GM06990 (cell line): Measurements from ENCODE around the gene RPL34.

Experiments used
- DNase-seq: peaks from one replicate; pipeline ENCODE4 v3.0.0-alpha.2; 2011; ENCODE audit not compliant: insufficient read length; ENCODE audit errors: extremely low read depth
- H3K27me3 ChIP-seq: replicated peaks from 2 replicates; pipeline ENCODE4 v1.6.0; 2011; ENCODE audit warnings: low read length; ENCODE audit not compliant: control insufficient read depth, insufficient read depth
- H3K36me3 ChIP-seq: 2 replicates; pipeline ENCODE4 v1.5.1; 2011; ENCODE audit warnings: low read length; ENCODE audit not compliant: control insufficient read depth, insufficient read depth
- H3K4me3 ChIP-seq: replicated peaks from 2 replicates; pipeline ENCODE4 v1.5.1; 2011; ENCODE audit warnings: low read depth, mild to moderate bottlenecking, control low read depth, low read length
- CTCF ChIP-seq: IDR thresholded peaks from 2 replicates; pipeline ENCODE4 v1.5.1; 2011; ENCODE audit warnings: low read length, control low read depth, mild to moderate bottlenecking, inconsistent platforms; ENCODE audit not compliant: insufficient read depth, poor library complexity, severe bottlenecking

Gene RPL34

GRCh38 chr4:108612365-108612764, 8.0 kb upstream of the RPL34 start:
- no peak for DNase-seq
- no peaks in the 10 kb centered on the region for H3K36me3 ChIP-seq
- no peak for TF ChIP-seq CTCF
- no peaks in the 10 kb centered on the region for H3K27me3 ChIP-seq
- H3K4me3 ChIP-seq: no peak overlapping the region

GRCh38 chr4:108619372-108620100, 840 bp upstream of the RPL34 start:
- TF ChIP-seq CTCF: no peak
- no peak for DNase-seq
- Histone ChIP-seq H3K27me3 (no peaks in the 10 kb centered on the region), H3K36me3 (peaks cover 7% of the 10 kb centered on the region), H3K4me3 (peak overlapping the region; percentile 53)

- Histone ChIP-seq H3K4me3 (peak overlapping the region; percentile 99), H3K36me3 (peaks cover 13% of the 10 kb centered on the region), H3K27me3 (no peaks in the 10 kb centered on the region)
- DNase-seq: no peak
- no peak for TF ChIP-seq CTCF
These were observed 843 bp downstream of the RPL34 start for GRCh38 chr4:108620933-108621905.

- H3K36me3 ChIP-seq: peaks cover 19% of the 10 kb centered on the region
- no peak for DNase-seq
- no peaks in the 10 kb centered on the region for H3K27me3 ChIP-seq
- peak overlapping the region; percentile 99 for H3K4me3 ChIP-seq
- TF ChIP-seq CTCF: no peak
These were observed 1.6 kb downstream of the RPL34 start for GRCh38 chr4:108622022-108622421.

GRCh38 chr4:108622828-108623227, 2.5 kb downstream of the RPL34 start:
- no peak for TF ChIP-seq CTCF
- Histone ChIP-seq H3K4me3 (peak overlapping the region; percentile 99), H3K36me3 (peaks cover 21% of the 10 kb centered on the region), H3K27me3 (no peaks in the 10 kb centered on the region)
- DNase-seq: no peak
